Activated CD8-positive, alpha-beta memory T cell treated with anti-CD3 and anti-CD28 coated beads, Interleukin-2, amount 50 U/mL, for 24 hours (primary cell): ENCODE measurements around the gene SETX.
A peak's percentile ranks its signal among the peaks of the same experiment; 100 is the strongest.
"Not testable (repeated sequence)": the region's sequence is repeated elsewhere in the genome, so short reads cannot be mapped to it uniquely, and the experiment has no call there.

ENCODE experiments used
- DNase-seq: peaks from one replicate; pipeline ENCODE4 v3.0.0-alpha.2; 2020; ENCODE audit errors: extremely low read depth

Gene SETX

GRCh38 chr9:132354637-132355355, at the start of gene SETX:
Gene SETX, minus strand, starts transcription at chr9:132354986. Its CDS starts 5,558 bp downstream, at chr9:132349428.
- peak; percentile 88 for DNase-seq

- DNase-seq = no peak
Measured at GRCh38 chr9:132404228-132404881, 49.6 kb upstream of the SETX start.

DNA sequence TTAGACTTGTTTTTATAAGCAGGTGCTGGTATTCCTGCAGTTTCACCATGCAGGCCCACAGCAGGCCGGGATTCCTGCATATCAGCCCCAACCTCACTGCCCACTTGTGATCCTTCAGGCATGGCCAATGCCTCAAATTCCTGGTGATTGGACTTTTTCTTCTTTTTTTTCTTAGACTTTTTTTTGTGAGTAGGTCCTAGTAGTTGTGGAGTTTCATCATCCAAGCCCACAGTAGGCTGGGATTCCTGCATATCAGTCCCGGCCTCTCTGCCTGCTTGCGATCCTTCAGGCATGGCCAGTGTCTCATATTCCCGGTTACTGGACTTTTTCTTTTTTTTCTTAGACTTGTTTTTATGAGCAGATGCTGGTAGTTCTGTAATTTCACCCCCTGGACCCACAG, 47.0 kb upstream of the SETX start:
- DNase-seq = no peak

GRCh38 chr9:132395560-132395959, 40.8 kb upstream of the SETX start:
- no peak for DNase-seq

DNA sequence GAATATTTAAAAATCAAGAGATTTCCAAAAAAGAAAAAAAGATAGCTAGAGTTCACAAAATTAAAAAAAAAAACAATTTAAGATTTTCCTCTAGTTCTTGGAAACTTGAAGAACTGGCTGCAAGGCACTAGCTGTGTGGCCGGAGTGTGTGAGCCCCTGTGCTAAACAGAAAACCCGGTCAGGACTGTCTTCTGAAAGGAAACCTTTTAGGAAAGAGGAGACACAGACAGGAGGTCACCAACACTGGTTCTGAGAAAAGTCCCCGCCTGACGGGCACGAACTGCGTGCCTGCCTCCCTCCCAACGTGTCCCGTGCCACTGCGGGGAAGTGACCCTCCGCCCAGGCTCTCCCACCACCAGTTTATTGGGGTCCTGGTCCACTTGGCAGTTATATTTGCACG, 36.7 kb upstream of the SETX start:
- DNase-seq = no peak

DNA sequence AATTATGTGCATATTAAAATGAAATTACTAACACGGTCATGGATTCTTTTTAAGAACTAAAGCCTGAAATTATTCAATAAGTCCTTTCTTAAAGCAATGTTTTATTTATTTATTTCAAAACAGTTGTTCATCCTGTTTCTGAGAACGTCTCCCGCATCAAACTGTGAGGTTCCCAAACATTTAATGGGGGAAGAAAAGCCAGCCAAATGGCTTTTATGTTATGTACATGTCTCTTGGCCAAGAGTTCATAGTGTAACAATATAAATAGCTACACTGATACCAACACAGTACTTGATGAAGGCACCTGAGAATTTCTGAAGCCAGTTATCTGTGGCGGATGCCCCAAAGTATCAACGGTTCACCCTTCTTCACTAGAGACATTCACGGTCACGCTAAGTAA, 36.2 kb upstream of the SETX start:
- no peak for DNase-seq

- no peak for DNase-seq
Measured at GRCh38 chr9:132387133-132387532, 32.3 kb upstream of the SETX start.

GRCh38 chr9:132384376-132384775, 29.6 kb upstream of the SETX start:
- no peak for DNase-seq

DNA sequence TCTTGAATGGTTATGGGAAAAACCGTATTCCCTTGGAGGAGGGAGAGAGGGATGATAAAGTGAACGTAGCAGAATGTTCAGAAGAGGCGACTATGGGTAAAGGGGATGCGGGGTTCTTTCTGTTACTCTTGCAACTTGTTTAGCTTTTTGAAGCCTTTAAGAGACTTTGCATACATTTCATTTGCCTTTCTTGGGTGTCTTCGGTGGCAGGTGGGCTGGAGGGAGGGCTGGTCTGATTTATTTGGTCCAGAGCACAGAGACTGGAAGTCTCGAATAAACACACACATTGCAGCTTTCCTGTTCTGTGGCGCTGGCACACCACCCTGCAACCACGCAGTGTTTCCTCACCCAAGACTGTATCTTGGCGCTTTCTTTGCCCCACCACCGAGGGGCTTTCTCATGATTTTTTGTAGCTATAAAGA, 28.7 kb upstream of the SETX start:
- DNase-seq = no peak

DNA sequence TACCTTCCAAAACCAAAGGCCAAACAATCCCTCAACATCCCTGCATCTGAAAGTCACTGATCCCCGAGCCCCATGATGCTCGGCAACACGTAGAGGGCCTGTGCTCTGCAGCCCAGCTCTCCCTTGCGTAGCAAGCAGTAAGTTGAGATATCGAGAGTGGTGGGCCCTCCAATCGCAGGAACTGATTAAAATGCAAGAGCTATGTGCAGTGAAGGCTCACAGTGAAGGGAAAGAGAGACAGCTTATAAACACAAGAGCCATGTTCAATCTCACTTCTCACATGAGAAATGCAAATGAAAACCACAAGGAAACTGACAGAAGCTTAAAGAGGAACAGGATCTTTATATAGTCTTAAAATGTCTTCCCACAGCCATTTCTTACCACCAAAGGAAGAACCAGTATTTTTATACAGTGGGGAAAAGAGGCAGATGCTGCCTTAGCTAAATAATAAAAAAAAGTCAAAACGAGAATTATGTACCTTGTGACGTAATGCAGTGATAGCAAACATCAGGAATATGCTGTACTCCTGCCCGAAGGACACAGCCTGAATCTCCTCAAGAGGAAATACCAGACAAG, 27.3 kb upstream of the SETX start:
- no peak for DNase-seq

DNA sequence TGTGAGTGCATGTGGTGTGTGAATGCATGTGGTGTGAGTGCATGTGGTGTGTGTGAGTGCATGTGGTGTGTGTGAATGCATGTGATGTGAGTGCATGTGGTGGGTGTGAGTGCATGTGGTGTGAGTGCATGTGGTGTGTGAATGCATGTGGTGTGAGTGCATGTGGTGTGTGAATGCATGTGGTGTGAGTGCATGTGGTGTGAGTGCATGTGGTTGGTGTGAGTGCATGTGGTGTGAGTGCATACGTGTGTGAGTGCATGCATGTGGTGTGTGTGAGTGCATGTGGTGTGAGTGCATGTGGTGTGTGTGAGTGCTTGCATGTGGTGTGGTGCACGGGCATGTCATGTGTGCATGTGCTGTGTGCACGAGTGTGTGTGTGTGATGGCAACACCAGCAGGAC, 23.6 kb upstream of the SETX start:
- not testable (repeated sequence) for DNase-seq

GRCh38 chr9:132377769-132378168, 23.0 kb upstream of the SETX start:
- DNase-seq = not testable (repeated sequence)

DNA sequence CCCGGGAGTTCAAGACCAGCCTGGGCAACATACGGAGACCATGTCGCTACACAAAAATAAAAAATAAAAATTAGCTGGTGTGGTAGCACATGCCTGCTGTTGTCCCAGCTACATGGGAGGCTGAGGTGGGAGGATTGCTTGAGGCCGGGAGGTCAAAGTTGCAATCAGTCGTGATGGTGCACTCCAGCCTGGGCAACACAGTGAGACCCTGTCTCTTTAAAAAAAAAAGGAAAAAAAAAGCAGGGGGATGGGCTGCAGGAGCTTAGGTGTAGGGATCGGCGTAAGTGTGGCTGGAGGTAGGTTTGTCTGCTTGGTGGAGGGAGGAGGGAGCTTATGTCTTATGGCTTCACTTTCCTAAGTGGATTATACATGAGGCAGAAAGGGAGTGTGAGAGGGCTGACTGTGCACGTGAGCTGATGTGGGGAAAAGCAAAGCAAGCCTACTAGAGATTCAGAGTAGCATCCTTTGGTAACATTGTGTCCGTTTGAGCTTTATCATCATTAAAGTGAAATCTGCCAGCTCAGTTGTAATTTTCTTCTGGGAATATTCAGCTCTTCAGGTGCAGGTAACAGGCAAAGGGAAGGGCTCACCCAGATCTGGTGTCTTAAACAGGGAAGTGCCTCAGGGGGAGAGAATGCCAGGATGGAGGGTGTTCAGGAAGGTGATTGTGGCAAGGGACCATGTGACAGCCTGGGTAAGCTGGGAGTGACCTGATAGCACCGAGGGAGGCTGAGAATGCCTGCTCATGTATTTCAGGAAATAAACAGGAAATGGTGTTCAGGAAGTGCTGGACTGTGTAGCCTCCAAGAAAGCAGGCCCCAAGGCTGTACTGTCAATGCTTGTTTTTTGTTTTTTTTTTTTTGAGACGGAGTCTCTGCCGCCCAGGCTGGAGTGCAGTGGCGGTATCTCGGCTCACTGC, 17.6 kb upstream of the SETX start:
- DNase-seq = no peak

DNA sequence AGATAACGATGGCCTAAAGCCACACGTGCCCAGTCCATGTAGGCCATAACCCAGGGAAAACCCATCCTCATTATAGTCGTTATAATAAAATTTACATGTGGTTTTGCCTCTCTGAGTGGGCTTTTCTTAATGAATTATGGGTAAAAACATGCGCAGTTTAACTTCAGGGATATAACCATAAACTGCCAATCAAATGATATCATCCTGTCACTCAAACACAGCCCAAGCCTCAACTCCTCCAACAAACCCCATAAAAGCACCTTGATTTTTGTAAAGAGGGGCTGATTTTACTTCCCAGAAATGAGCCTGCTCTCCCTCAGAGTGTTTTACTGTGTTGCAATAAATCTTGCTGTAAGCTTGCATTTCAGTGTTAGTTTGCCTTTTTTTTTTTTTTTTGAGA, 15.8 kb upstream of the SETX start:
- DNase-seq = no peak

DNA sequence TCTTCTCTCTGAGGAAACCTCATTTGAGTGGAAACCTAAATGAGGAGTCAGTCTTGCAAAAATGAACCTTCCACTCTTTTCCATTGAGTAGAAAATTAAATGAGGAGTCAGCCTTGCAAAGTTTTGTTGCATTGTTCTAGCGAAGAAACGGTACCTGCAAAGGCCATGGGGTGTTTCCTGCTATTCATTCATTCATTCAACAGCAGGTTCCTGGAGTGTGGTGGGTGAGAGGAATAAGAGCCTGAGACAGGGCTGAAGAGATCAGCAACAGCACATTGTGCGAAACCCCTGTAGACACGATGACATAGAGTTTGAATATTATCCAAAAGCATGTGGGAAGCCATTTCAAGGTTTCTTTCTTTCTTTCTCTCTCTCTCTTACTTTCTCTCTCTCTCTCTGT, 14.6 kb upstream of the SETX start:
- DNase-seq = no peak

DNA sequence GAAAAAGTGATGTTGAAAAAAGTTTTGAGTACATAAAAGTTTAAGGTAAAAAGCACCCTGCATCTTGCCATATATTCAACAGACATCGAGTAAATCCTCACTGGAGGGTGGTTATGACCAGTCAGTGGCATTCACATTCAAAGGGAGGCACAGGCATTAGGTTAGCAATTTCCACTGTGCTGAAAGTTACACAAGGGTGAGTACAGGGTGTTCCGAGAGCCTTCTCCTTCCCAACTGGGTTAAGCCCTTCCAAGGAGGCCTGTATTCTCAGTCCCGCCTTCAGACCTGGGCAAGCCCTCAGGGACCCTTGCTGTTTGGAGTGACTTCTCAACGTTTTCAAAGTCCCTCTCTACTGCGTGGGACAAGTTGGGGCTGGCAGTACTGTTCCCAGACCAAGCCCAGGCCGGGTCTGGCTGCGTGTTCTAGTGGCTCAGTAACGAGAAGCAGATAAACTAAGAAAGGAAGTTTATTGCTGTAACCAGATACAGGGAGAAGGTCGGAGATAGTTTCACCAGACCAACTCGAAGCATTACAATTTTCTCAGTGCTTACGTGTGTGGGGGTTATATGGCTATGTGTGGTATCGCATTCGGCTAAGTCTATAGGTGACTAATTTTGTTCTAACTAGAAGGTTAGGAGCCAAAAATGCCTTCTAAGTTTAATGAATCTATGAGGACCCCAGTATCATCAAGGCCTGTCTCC, 13.0 kb upstream of the SETX start:
- DNase-seq = no peak

DNA sequence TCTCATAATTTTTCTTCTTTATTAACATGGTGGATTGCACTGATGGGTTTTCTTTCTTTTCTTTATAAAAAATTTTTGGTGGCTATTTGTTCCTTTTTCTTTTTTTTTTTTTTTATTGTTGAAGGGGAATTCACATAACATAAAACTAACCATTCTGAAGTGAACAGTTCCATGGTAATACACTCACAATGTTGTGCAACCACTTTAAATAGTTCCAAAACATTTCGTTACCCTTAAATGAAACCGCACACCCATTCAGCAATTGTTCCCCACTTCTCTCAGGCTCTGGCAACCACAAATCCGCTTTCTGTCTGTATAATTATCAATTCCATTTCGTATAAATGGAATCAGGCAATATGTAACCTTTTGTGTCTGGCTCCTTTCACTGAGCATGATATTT, 11.7 kb upstream of the SETX start:
- no peak for DNase-seq

DNA sequence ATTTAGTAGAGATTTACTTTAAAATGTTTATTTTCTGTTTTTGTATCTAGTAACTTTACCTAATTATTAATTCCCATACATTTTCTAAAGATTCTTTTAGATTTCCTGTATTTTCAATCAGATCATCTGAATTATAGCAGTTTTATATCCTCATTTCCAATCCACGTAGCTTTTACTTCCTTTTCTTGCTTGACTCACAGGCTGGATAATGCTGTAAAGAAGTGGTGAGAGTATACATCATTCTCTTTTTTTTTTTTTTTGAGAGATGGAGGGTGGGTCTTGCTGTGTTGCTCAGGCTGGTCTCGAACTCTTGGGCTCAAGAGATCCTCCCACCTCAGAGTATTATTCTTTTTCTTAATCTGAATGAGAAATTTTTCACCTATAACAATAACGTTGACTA, 11.2 kb upstream of the SETX start:
- DNase-seq = no peak

DNA sequence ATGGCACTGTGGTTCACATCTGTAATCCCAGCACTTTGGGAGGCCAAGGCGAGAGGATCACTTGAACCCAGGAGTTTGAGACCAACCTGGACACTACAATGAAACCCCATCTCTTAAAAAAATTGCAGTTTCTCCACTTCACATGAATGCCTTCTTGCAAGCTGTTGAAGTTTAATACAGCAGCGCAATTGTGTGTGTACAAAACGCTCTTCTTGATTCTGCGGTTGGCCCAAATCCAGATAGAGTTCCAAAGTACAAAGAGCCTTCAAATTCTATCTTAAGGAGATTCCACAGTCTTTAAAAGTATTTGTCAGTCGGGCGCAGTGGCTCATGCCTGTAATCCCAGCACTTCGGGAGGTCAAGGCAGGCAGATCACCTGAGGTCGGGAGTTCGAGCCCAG, 9.3 kb upstream of the SETX start:
- no peak for DNase-seq

- DNase-seq = no peak
Measured at GRCh38 chr9:132357764-132358163, 3.0 kb upstream of the SETX start.

DNA sequence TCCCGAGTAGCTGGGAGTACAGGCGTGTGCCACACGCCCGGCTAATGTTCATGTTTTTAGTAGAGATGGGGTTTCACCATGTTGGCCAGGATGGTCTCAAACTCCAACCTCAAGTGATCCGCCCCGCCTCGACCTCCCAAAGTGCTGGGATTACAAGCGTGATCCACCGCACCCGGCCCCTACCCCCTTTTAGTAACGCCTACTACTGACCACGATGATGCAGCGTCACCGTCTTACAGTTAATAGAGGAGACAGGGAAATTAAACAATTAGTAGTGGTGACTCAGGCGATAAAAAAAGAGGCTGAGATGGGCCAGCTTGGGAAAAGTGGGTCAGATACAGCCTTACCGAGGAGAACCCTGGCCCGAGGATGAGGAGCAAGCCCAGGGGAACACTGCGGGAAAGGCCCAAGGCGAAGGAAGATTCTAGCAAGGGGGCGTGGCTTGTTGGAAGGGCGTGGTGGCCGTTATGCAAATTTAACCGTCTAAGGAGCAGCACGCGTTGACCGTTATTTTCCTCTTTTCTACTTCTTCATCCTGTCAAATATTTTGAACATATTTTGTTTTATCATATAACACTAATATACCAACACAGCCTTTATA, 1.6 kb upstream of the SETX start:
- DNase-seq = no peak
